Fibroblast of skin of right biceps (primary cell): ENCODE results near the gene SERPINA12.

Experiments used
- DNase-seq: peaks from one replicate; pipeline ENCODE4 v3.0.0-alpha.2; 2013

The SERPINA12 gene

DNA sequence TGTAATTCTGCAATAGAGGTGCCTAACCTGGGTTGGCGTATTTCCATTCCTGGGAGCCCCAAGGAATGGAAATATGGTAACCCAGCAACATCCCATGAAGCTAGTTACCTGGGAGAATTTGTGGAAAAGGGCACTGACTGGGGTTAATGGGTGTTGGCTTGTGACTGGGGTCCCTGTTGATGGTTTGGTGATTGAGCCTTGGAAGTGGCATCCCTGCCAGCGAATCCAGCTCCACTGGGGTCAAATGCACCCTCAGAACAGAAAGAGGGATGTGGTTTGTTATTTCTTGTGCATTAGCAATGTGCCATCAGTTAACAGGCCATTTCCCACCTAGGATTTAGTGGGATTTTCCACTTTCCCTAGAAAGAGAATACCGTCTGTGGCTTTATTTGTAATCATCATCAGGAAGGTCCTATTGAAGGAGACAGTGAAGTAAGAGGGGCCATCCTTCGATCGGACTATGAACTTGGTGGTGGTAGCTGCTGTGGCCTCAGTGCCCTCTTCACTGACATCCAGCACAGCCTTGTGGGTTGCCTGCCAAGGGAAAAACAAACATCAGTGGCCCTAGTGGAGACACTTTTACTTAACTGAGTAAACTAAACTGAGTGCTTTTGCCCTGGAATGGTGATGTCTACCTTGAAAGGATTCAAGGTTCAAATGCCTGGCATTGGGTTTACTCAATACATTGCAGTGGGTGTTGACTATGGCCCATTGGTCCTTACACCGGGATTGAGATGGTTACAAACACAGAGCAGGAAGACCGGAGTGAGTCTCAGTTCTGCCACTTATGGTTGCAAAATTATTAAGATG, 46.3 kb downstream of the SERPINA12 start:
- no peak for DNase-seq

DNA sequence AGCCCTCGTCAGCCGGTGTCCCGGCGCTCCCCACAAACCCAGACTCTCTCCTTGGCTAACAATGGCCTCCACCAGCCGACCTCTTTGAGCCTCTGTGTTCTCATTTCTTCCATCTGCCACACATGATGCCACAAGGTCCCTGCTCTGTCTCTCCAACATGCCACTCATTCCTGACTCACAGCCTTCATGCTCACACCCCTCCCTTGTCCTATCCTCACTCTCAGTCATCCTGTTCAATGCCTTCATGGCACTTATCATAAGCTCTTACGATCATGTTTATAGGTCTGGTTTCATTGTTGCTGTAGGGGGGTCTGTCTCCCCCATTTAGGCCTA, 47.1 kb downstream of the SERPINA12 start:
- DNase-seq: no peak

DNA sequence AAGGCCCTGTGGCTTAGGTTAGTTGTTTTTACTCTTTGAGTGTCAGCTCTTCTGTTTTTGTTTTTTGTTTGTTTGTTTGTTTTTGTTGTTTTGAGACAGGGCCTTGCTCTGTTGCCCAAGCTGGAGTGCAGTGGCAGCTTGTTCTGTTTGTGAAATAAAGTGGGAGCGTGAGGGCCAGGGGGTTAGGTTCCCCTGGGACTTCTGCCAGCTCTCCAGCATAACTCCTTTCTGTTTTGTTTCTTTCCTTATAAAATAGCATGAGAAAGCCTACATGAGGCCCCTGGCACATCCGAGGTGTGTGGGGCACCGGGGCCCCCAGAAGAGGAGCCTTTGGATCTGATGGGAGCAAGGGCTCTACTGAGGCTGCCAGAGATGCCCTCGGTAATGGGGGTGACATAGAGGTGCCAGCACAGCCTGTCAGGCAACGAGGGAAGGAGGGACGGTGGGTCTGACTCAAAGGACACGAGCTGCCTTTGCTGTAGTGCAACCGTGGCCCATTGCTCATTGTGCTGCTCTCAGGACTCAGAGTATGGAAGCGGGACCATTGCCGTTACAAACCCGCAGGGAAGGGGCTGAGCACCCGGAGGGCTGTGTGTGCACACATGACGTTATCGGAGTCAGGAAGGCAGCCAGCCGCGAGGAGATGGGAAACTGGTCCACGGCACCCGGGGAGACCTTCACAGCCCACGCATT, 47.6 kb downstream of the SERPINA12 start:
- no peak for DNase-seq

DNA sequence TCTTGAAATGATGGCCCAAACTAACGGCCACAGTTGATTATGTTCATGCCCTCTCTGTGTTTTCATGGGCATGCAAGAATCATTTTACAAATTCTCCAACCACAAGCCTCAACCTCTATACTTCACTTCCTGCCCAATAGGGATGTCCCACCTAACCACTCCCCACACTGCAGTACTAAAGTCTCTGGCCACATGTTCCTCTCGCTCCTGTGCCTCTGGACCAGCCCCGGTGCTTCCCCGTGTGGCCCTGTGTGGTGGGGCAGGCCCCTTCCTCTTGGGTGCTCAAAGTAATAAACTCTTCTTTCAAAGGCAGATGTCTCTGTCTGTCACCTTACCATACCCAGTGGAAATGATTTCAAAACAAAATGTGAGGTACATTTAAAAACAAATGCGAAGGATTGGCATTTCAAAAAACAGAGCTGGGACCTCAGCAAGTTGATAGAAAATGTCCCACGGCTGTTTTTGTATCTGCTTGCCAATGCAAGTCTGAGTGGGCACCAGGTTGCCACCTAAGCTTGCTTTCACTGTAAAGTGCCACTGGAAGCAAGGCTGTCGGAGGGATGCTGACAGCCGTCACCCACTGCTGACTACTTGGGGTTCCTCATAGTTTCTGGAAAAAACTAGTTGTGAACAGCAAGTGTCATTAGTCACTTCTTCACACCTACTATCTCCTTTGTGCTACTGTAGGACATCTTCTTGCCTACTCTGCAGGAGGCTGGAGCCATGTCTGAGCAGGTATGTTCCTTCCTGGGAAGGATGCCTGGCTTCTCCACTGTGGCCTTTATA, 48.4 kb downstream of the SERPINA12 start:
- DNase-seq: no peak

DNA sequence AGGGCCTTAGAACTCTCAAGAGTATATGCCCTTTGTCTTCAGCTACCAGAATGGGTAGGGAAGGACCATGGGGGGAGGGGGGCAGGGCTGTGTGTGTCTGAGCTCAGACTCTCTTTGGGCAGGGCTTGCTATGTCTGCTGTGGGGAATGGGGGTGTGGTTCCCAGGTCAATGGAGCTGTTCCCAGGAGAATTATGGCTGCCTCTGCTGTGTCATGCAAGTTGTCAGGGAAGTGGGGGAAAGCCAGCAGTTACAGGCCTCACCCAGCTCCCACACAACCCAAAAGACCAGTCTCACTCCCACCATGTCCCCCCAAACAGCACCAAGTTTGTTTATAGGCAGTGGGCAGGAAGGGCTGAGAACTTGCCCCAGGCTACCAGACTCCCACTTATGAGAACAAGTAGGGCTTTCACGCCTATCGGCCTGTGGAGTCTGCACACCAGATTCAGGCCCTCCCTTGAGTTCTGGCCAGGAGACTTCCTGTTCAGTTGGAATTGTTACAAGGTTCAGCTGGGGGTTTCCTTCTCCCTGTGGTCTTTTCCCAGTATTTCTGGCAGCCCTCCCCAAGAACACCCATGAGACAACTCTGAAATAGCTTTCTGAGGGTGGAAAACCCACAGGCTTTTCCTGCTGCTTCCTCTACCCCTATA, 50.6 kb downstream of the SERPINA12 start:
- DNase-seq: peak; percentile 14

DNA sequence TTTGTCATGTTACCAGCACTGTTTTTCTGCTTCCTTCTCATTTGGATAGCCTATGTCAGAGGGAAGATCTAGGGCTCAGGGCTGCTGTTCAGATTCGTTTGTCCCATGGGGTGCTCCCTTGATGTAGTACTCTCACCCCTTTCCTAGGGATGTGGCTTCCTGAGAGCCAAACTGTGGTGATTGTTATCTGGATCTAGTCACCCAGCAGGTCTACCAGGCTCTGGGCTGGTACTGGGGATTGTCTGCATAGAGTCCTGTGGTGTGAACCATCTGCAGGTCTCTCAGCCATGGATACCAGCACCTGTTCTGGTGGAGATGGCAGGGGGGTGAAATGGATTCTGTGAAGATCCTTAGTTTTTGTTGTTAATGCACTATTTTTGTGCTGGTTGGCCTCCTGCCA, 51.2 kb downstream of the SERPINA12 start:
- DNase-seq: no peak

DNA sequence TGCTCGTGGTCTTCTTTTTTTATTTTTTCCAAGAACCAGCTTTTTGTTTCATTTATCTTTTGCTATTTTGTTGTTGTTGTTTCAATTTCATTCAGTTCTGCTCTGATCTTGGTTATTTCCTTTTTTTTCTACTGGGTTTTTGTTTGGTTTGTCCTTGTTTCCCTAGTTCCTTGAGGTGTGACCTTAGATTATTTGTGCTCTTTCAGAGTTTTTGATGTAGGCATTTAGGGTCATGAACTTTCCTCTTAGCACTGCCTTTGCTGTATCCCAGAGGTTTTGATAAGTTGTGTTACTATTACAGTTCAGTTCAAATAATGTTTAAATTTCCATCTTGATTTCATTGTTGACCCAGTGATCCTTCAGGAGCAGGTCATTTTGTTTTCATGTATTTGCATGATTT, 53.3 kb downstream of the SERPINA12 start:
- DNase-seq: no peak

DNA sequence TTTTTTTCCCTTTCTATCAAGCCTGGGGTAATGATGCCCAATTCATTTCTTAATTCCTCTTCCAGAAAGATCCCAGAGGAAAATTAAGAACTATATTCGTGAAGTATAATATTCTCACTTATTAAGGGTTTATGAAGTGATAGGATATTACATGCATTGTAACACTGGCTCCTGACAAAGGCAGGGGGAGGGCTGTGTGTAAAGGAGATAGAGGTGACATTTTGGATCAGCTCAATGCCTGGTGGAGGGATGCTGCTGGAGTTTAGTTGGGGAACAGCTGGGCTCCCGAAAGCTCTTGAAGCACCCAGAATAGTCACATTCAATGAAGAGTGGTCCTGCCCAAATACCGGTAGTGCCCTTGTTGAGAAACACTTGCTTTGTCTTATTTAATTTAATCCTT, 57.4 kb downstream of the SERPINA12 start:
- DNase-seq: no peak

DNA sequence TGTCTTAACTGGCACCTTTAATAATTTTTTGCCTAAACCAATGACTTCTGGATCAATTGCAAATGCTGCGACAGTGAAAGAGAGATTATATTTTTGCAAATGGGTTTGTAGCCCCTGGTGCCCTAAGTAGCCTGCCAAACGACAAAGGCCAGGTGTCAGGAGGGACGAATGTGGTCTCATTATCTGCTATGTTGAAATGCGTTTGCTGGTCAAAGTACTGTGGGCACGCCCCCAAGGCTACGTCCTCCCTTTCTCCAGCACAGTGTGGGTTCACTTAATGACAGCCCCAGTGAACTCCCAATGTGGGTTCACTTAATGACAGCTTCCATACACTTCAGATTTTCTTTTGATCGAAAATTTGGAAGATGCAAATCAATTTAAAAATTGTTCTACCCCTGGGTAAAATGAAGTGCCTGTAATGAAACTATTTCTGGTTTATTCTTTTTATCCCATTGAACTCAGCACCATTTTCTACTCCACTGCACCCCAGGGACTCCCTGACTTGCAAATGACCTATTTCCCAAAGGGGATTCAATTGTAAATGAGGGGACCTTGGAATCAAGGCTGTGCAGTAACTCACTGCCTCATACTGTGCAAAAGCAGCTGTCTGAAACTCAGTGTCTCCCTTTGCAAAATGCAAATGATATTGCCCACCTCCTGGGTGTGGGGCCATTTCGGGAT, 58.0 kb downstream of the SERPINA12 start:
- no peak for DNase-seq

DNA sequence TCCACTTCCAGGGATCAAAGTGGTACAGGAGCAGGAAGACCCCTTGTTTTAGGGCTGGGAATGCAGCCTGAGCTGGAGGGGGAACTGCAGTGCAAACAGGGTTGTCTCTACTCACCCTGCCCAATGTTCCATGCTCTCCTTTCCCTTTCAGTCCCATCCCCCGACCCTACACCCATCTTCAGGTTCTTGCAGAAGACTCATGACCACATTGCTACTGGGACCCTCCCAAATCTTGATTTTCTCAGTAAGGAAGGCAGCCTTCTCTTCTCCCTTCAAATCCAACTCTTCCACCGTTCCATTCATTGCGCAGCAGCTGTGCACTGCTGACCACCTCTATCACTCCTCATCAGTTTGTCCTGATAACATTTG, 58.6 kb downstream of the SERPINA12 start:
- DNase-seq: no peak

DNA sequence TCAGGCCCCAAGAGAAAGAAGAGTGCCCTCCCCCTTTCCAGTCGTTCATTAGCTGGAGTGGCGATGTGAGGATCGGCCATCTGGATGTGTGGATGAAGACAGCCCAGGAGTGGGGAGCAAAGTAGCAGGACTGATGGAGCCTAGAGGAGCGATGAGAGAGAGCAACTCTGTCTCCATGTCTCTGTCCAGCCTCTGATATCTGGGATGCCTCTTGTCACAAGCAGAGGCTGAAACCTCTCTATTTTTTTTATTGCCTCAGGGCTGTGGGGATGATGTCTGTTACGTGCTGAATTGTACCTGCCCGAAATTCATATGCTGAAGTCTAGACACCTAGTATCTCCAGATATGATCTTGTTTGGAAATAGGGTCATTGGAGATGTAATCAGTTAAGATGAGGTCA, 59.3 kb downstream of the SERPINA12 start:
- no peak for DNase-seq

DNA sequence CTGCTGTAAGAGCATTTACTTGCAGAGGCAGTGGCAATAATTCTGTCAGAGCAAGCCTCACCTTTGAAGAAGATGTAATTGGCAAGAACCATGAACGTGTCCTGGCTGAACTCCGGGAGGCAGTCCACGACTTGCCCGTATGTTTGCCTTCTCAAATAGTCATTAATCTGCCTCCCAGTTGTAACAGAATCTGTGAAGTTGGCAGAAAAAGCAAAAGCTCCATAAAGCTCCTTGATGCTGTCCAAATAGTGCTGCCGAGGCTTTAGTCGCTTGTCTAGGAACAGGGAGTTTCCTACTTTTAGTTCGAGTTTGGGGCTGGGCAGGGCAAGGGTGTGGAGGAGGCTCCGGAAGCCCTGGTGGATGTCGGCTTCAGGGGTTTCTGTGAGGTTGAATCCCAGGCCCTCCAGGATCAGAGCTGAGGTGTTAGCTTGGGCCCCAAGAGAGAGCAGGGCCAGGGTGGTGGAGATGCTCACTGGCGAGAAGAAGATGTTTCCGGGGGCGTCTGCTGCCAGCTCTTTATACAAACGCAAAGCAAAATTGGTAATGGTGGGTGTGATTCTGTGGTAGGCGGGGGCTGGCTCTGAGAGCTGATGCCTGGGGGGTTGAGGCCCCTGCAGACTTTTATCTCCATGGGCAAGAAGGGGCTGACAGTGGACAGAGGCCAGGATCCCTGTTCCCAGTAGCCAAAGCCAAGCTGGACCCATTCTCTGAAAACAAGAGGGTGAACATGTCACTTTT, 61.0 kb downstream of the SERPINA12 start:
- no peak for DNase-seq

DNA sequence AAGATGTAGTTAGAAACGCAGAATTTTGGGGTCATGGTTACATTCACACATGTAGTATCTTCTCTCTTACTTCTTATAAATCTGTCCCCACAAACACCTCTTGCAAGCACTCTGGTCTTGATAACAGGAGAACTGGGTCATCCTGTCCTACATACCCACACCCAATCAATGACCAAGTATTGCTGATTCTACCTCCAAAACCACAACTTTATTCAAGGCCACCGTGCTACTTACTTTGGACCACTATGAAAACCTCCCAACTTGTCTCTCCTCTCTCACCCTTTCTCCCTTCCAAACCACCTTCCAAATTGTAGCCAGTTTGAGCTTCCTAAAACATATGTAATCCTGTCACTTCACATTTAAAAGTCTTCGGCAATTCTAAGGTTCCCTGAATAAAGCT, 62.1 kb downstream of the SERPINA12 start:
- DNase-seq: no peak

DNA sequence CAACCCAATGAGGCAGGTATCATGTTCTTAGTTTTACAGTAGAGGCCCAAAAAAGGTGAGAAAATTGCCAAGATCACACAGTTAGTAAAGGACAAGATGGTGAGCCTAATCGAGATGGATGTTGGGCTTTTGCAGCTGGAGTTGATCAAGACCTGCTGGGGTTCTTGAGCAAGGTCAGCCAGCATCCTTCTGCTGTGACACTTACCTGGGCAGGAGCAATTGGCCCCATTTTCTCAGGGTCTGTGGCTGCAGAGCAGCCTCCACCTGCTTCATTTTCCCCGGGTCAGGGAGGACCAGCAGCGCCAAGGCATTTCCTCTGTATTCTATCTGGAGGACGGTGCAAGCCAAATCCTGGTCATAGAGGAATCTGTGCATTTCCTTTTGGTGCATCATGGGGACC, 63.1 kb downstream of the SERPINA12 start:
- no peak for DNase-seq

DNA sequence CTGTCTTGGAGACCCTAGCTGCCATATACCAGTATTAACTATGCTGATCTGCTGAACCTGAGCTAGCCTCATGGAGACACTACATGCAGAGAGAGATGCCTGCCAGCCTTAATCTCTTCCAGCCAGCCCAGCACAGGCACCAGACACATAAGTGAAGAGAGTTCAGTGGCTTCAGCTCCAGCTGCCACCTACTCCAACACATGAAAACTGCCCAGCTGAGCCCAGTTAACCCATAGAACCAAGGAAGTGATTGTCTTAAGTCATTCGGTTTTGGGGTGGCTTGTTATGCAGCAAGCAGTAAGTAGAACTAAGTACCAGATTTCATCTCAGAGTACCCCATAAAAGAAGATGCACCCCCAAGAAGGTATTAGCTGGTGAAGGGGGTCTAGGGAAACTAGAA, 64.3 kb downstream of the SERPINA12 start:
- no peak for DNase-seq

DNA sequence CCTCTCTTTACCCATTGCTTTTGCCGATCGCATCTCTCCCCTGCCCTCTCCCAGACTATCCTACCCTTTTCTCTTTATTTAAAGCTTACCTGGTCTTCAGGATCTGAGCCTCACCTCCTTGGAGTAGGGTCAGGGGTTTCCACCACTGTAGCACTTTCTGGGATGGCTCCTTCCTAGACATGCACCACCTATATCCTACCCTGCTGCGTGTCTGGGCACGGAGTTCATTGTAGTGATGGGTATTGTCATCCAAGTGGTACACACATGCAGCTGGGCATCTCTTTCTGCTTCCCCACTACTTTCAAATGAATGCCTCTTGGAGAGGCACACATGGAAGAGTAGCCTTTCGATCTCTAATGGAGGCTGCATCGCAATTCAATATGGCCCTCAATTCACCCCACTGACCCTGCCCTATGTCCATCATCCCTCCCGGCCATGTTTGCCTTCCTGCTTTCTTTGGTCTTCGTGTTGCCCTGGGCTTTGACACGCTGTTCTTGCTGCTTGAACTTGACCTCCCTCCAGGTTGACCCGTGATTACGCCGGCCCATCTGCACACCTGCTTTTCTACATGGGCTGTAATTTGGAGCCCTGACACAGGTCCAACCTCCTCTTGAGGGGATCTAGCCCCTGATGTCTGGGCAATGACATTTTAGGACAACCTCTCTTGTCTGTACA, 67.6 kb downstream of the SERPINA12 start:
- DNase-seq: no peak

DNA sequence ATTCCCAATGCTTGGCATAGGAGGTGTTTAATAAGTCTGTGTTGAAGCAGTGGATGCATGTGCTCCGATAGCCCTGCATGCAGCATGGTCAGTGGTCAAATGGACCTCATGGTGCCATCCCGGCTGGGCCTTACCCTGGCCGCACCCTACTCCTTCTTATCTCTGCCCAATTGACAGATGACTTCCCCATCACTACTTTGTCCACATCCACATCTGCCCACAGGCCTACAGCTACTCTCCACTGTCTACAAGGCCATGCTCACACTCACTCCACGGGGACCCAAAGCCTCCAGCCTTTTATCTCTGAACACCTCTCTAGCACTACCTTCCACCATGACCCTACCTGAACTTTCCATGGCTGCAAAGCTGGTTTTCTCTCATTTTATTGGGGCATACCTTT, 68.1 kb downstream of the SERPINA12 start:
- DNase-seq: no peak

DNA sequence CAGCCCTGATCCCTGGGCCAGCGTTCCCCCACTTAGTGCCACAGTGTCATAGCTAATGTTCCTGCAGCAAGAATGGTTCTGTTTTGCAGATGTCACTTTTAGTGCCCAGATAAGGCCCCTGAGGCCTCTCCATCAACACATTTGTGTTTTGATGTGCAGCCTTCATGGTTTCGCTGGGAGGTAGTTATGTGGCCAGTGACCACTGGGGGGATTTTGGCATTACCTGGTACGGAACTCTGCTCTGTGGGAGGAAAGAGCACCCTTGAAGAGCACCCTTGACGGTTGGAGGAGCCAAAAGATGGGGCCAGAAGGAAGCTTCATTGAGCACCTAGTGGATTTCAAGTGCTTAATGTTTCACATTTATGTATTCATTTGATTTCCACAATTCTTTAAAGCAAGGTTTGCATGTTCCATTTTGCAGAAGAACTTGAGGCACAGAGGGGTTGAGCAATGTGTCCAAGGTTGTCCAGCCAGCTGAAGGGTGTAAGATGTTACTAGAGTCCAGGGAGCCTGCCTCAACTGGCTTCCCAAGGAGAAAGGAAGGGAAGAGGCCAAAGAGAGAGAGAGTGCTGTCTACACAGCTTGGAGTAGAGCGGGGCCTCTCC, 69.7 kb downstream of the SERPINA12 start:
- no peak for DNase-seq
